GM12891 (cell line): ENCODE measurements around the gene EXO5.
A peak's percentile ranks its signal among the peaks of the same experiment; 100 is the strongest.

Source experiments
- PAX5 ChIP-seq: IDR thresholded peaks from 2 replicates; pipeline ENCODE4 v1.6.1; 2011; ENCODE audit warnings: low read length, moderate library complexity, mild to moderate bottlenecking; ENCODE audit not compliant: insufficient read depth, severe bottlenecking
- POLR2A ChIP-seq: IDR thresholded peaks from 2 replicates; pipeline ENCODE4 v1.6.1; 2011; ENCODE audit warnings: low read depth, low read length, control low read depth
- POLR2AphosphoS5 ChIP-seq: IDR thresholded peaks from 2 replicates; pipeline ENCODE4 v1.6.1; 2011; ENCODE audit warnings: low read depth, low read length, control low read depth
- TAF1 ChIP-seq: IDR thresholded peaks from 2 replicates; pipeline ENCODE4 v1.6.1; 2011; ENCODE audit warnings: low read depth, low read length, control low read depth

- peak; percentile 79 for TF ChIP-seq POLR2AphosphoS5
- peak; percentile 73 for TF ChIP-seq POLR2A
- peak; percentile 70; the same call in 1 of the 2 replicates for TF ChIP-seq TAF1
- TF ChIP-seq PAX5: no peak
Measured at GRCh38 chr1:40531381-40532061, 23.0 kb downstream of the EXO5 start, which contains the start of gene ZNF684.
